K562 (cell line): ENCODE measurements around the gene OST4. TPM values are rescaled to one million over a fixed set of nuclear protein-coding genes. Genes with fewer than 3 reads are reported as not detected.

Experiments
- ATAC-seq: fragments of 200-7000 bp; cut with Tn5 transposase; 3 replicates; pipeline ENCODE4 v1.9.1; 2020; ENCODE audit warnings: moderate library complexity
- BruUV-seq: library from RNA; stranded (reverse); fragments of 400-500 nt; replicated peaks from 2 replicates; lab custom pipeline; 2021; lab: Mats Ljungman, UMichigan
- CTCF ChIA-PET: fragments of 300-600 bp; formaldehyde crosslinking; extraction: SDS; loops from one replicate; lab custom pipeline; 2021; ENCODE audit warnings: low intra/inter-chr PET ratio; lab: Yijun Ruan, JAX
- POLR2A ChIA-PET: fragments of 300-600, 350-650 bp; sonication (Branson Sonifier 250); formaldehyde crosslinking; extraction: SDS; loops from one replicate; lab custom pipeline; 2021; ENCODE audit warnings: antibody characterized with exemption, inconsistent platforms; lab: Yijun Ruan, JAX
- DNase-seq, 4 experiments: peaks; one replicate each; pipeline versions ENCODE4 v3.0.0 to v3.0.0-alpha.2; 2011 to 2018; ENCODE audit warnings: low spot score in 3 of 4, mixed read lengths in 3 of 4; ENCODE audit errors: extremely low read depth in 1 of 4
- FAIRE-seq: peaks from 2 replicates; lab custom pipeline; 2011; peaks lifted over from hg19 to GRCh38; lab: Jason Lieb, UNC
- H2AFZ ChIP-seq: 2 replicates; pipeline ENCODE4 v1.6.0; 2011; ENCODE audit warnings: low read depth, low read length, control low read depth, inconsistent platforms
- H3K27ac ChIP-seq: fragments of 200-600 bp; 3 replicates; pipeline ENCODE4 v1.8.0; 2011; ENCODE audit warnings: low read depth, mild to moderate bottlenecking, control low read depth, inconsistent platforms, low read length, moderate library complexity, mixed read lengths; ENCODE audit errors: extremely low read depth
- H3K27me3 ChIP-seq, 2 experiments: fragments of 300-600 bp in 1 of 2; 2 replicates in 1 of 2; 3 replicates in 1 of 2; pipeline versions ENCODE4 v1.6.0 to v1.8.0; 2011; ENCODE audit warnings: inconsistent platforms in 2 of 2, low read length in 2 of 2, mild to moderate bottlenecking in 1 of 2, mixed read lengths in 1 of 2, moderate library complexity in 1 of 2; ENCODE audit not compliant: control insufficient read depth in 2 of 2, insufficient read depth in 2 of 2
- H3K36me3 ChIP-seq: fragments of 300-600 bp; 3 replicates; pipeline ENCODE4 v1.8.0; 2011; ENCODE audit warnings: mild to moderate bottlenecking, low read length, inconsistent platforms; ENCODE audit not compliant: control insufficient read depth, insufficient read depth
- H3K4me1 ChIP-seq, 2 experiments: fragments of 200-600 bp in 1 of 2; replicated peaks in 1 of 2; 2 replicates in 1 of 2; 3 replicates in 1 of 2; pipeline versions ENCODE4 v1.5.1 to v1.8.0; 2011; ENCODE audit warnings: inconsistent platforms in 2 of 2, low read length in 2 of 2, mild to moderate bottlenecking in 1 of 2, mixed read lengths in 1 of 2, moderate library complexity in 1 of 2; ENCODE audit not compliant: control insufficient read depth in 2 of 2, insufficient read depth in 2 of 2
- H3K4me2 ChIP-seq: 2 replicates; pipeline ENCODE4 v1.6.1; 2011; ENCODE audit warnings: low read length, control low read depth, inconsistent platforms, mixed read lengths; ENCODE audit not compliant: insufficient read depth
- H3K4me3 ChIP-seq: fragments of 200-600 bp; sonication (generic), shearing (Covaris generic); 2 replicates; pipeline ENCODE4 v1.5.1; 2016; ENCODE audit warnings: control low read depth, inconsistent platforms
- H3K79me2 ChIP-seq: fragments of 200-600 bp; 3 replicates; pipeline ENCODE4 v1.8.0; 2011; ENCODE audit warnings: low read length, inconsistent platforms; ENCODE audit not compliant: control insufficient read depth, insufficient read depth
- H3K9ac ChIP-seq, 2 experiments: 2 replicates each; pipeline versions ENCODE4 v1.6.0 to v1.6.1; 2011; ENCODE audit warnings: low read depth in 2 of 2, low read length in 2 of 2, control low read depth in 1 of 2, inconsistent platforms in 1 of 2, mild to moderate bottlenecking in 1 of 2, mixed read lengths in 1 of 2; ENCODE audit not compliant: insufficient read depth in 1 of 2
- H3K9me1 ChIP-seq: one replicate; pipeline ENCODE4 v1.6.0; 2011; ENCODE audit warnings: inconsistent platforms, mild to moderate bottlenecking, low read length, moderate library complexity; ENCODE audit not compliant: control insufficient read depth, insufficient read depth
- H3K9me3 ChIP-seq: replicated peaks from 2 replicates; pipeline ENCODE4 v1.5.1; 2011; ENCODE audit warnings: low read depth, low read length, inconsistent platforms; ENCODE audit not compliant: control insufficient read depth, insufficient read depth
- H4K20me1 ChIP-seq: replicated peaks from 2 replicates; pipeline ENCODE4 v1.6.1; 2011; ENCODE audit warnings: low read length, inconsistent platforms, mixed read lengths; ENCODE audit not compliant: control insufficient read depth, insufficient read depth
- AFF4 ChIP-seq: sonication (generic); formaldehyde crosslinking; IDR thresholded peaks from 2 replicates; pipeline ENCODE4 v1.8.0; 2023; ENCODE audit warnings: mild to moderate bottlenecking, missing genetic modification reagents
- COPS2 ChIP-seq: fragments of 450-650 bp; conservative IDR thresholded peaks from 2 replicates; pipeline ENCODE4 v1.6.1; 2016; ENCODE audit warnings: mild to moderate bottlenecking, moderate library complexity
- DACH1 ChIP-seq: fragments of 450-650 bp; IDR thresholded peaks from 2 replicates; pipeline ENCODE4 v1.6.1; 2018; ENCODE audit not compliant: partially characterized antibody
- NUFIP1 ChIP-seq: fragments of 450-650 bp; IDR thresholded peaks from 2 replicates; pipeline ENCODE4 v1.6.1; 2018; ENCODE audit not compliant: partially characterized antibody
- OTX1 ChIP-seq: fragments of 450-650 bp; formaldehyde crosslinking; IDR thresholded peaks from 2 replicates; pipeline ENCODE4 v1.4.0; 2022; ENCODE audit warnings: mild to moderate bottlenecking
- SMARCC2 ChIP-seq: fragments of 450-650 bp; IDR thresholded peaks from 2 replicates; pipeline ENCODE4 v1.6.1; 2017; ENCODE audit warnings: antibody characterized with exemption, moderate library complexity, mild to moderate bottlenecking, low read depth
- TFAP4 ChIP-seq: sonication (generic); formaldehyde crosslinking; IDR thresholded peaks from 2 replicates; pipeline ENCODE4 v1.8.0; 2022; ENCODE audit warnings: missing genetic modification reagents, mild to moderate bottlenecking, moderate library complexity, borderline replicate concordance
- TRIM25 ChIP-seq: fragments of 450-650 bp; IDR thresholded peaks from 2 replicates; pipeline ENCODE4 v1.7.0; 2016; ENCODE audit warnings: borderline replicate concordance
- ZBTB33 ChIP-seq: sonication (generic); formaldehyde crosslinking; IDR thresholded peaks from 2 replicates; pipeline ENCODE4 v1.8.1; 2023; ENCODE audit warnings: mild to moderate bottlenecking, missing genetic modification reagents
- ZKSCAN1 ChIP-seq: fragments of 150-350 bp; IDR thresholded peaks from 2 replicates; pipeline ENCODE4 v1.6.1; 2016; ENCODE audit warnings: low read depth, low read length
- ZNF184 ChIP-seq: sonication (generic); formaldehyde crosslinking; IDR thresholded peaks from 2 replicates; pipeline ENCODE4 v1.5.0; 2020; ENCODE audit warnings: missing genetic modification reagents
- WGBS: fragments of 100-300 bp; shearing (Covaris generic); methylation state at CpG from one replicate; pipeline ENCODE4 v1.1.6; 2016; ENCODE audit warnings: low coverage, mixed read lengths; ENCODE audit not compliant: insufficient coverage; ENCODE audit errors: missing lambda C conversion rate; 5-methylcytosine and 5-hydroxymethylcytosine counted together
- in situ Hi-C: fragments of 300-500 bp; cut with MboI; formaldehyde crosslinking; loops from 4 replicates; pipeline ENCODE4 v1.15.0; 2018; ENCODE audit warnings: inconsistent platforms, mixed read lengths
- intact Hi-C: fragments of 100-400 bp; cut with micrococcal nuclease; formaldehyde crosslinking; loops from 2 replicates; pipeline ENCODE4 v1.14.2; 2022
- polyA plus RNA-seq, 8 experiments: library from polyadenylated mRNA; depleted of rRNA in 4 of 8; stranded (reverse) in 5 of 8; unstranded in 3 of 8; fragments of >200 nt; fragmentation: Nextera tagmentation in 2 of 8; fragmentation: Illumina TruSeq in 1 of 8; extraction: Ambion mirVana in 2 of 8; extraction: Trizol in 1 of 8; gene quantifications; 2 replicates each; pipeline versions ENCODE4 v1.2.1 to v1.2.3, GENCODE V29; 2011 to 2014; ENCODE audit warnings: inconsistent platforms in 1 of 8, missing spikeins in 1 of 8
- total RNA-seq, 7 experiments: library from RNA; depleted of rRNA in 6 of 7; stranded (reverse); fragments of >200 nt in 6 of 7; fragmentation: Illumina TruSeq in 2 of 7; extraction: Trizol in 2 of 7; gene quantifications; 2 replicates each; pipeline versions ENCODE4 v1.2.1 to v1.2.3, GENCODE V29; 2011 to 2021; ENCODE audit warnings: low replicate concordance in 1 of 7

Gene OST4
- total and polyA plus RNA-seq, 9 of the 15 experiments (the other 6 are each of a cell fraction or from before 2014, with no cell fraction given), result 186 to 1,155 (median 355) TPM

- Histone ChIP-seq H3K36me3 (no peaks in the 10 kb centered on the region), H4K20me1 (no peaks in the 10 kb centered on the region), H3K4me1 (peaks cover 63 to 76% of the 10 kb centered on the region in 2 experiments), H2AFZ (no peak overlapping the region), H3K4me3 (no peak overlapping the region), H3K27me3 (no peaks in the 10 kb centered on the region), H3K27ac (no peak overlapping the region), H3K4me2 (no peak overlapping the region), H3K9me1 (peaks cover 4% of the 10 kb centered on the region), H3K9me3 (no peaks in the 10 kb centered on the region), H3K9ac (peak overlapping the region in 1 of 2 experiments; percentile 59; a peak in 2 of 4 replicates), H3K79me2 (peaks cover 10% of the 10 kb centered on the region; the same call in 1 of the 3 replicates)
- 71% methylated on average over 6 of the region's 6 CpGs for WGBS
- FAIRE-seq (no peak), ATAC-seq (no peak), DNase-seq (no peak)
- intact Hi-C loops, result loop anchor here (2.0 kb wide), 1 partner anchor 124 kb away; no protein-coding TSS in a partner anchor
- CTCF ChIA-PET, result interaction anchor here (0.7 to 2.5 kb wide), 3 partner anchors 52 to 123 kb away, joined by 3 to 22 read pairs (median 5); no protein-coding TSS in a partner anchor
- in situ Hi-C loops, result loop anchor here (5.0 kb wide), 1 partner anchor 122 kb away; no protein-coding TSS in a partner anchor
- POLR2A ChIA-PET, result interaction anchor here (0.6 to 2.2 kb wide), 8 partner anchors 13 to 893 kb away, joined by 3 to 6 read pairs (median 3); partner anchors contain the start of gene OST4
- TF ChIP-seq TRIM25, result no peak
- TF ChIP-seq OTX1 (CRISPR knock-in tag), result no peak
- 0 out of 2 replicates have a peak, but pooled peaks have one; percentile 32 for TF ChIP-seq AFF4 (CRISPR knock-in tag)
- no peak for TF ChIP-seq COPS2
- no peak for TF ChIP-seq SMARCC2
- 0 out of 2 replicates have a peak, but pooled peaks have one; percentile 15 for TF ChIP-seq TFAP4 (CRISPR knock-in tag)
- no peak for TF ChIP-seq ZNF184 (CRISPR knock-in tag)
- TF ChIP-seq ZBTB33 (CRISPR knock-in tag), result no peak
- no peak for TF ChIP-seq DACH1
- no peak for TF ChIP-seq NUFIP1
- TF ChIP-seq ZKSCAN1, result no peak
- BruUV-seq, result no TSS peak
These were observed 13.0 kb upstream of the OST4 start for GRCh38 chr2:27084297-27085061.
